Naive thymus-derived CD8-positive, alpha-beta T cell (primary cell): ENCODE measurements around the gene KNL1. TPM values are rescaled to one million over a fixed set of nuclear protein-coding genes. Genes with fewer than 3 reads are reported as not detected.
"Not testable (repeated sequence)": the region's sequence is repeated elsewhere in the genome, so short reads cannot be mapped to it uniquely, and the experiment has no call there.

ENCODE experiments used
- ATAC-seq, 2 donors: fragments of 150-1000 bp; cut with Tn5 transposase in 1 of 2; sonication (Bioruptor Pico), chemical (Tn5 transposase) in 1 of 2; 1 replicate in 1 of 2; 2 replicates in 1 of 2; pipeline ENCODE4 v1.10.0; 2021; ENCODE audit warnings: mild to moderate bottlenecking in 2 of 2, moderate library complexity in 2 of 2
- POLR2A ChIA-PET: fragments of 350-600 bp; sonication (Branson Sonifier 250); formaldehyde crosslinking; loops from one replicate; lab custom pipeline; 2021; ENCODE audit warnings: antibody characterized with exemption; lab: Charles Lee
- DNase-seq, 10 donors: peaks; one replicate each; pipeline versions ENCODE4 v3.0.0 to v3.0.0-alpha.2; 2020 to 2022
- H3K27ac Mint-ChIP-seq, 10 donors: one replicate each; pipeline ENCODE4 v1.8.0; 2020 to 2022; ENCODE audit warnings: mild to moderate bottlenecking in 10 of 10, mixed read lengths in 10 of 10, moderate library complexity in 4 of 10, inconsistent platforms in 1 of 10
- H3K27me3 Mint-ChIP-seq, 5 donors: one replicate each; pipeline ENCODE4 v1.8.0; 2021 to 2022; ENCODE audit warnings: mixed read lengths in 5 of 5
- H3K36me3 Mint-ChIP-seq, 3 donors: one replicate each; pipeline ENCODE4 v1.8.0; 2020 to 2022; ENCODE audit warnings: mixed read lengths in 3 of 3, mild to moderate bottlenecking in 2 of 3, inconsistent platforms in 1 of 3
- H3K4me1 Mint-ChIP-seq, 4 donors: one replicate each; pipeline ENCODE4 v1.8.0; 2021 to 2022; ENCODE audit warnings: mixed read lengths in 4 of 4
- H3K4me3 Mint-ChIP-seq, 10 donors: one replicate each; pipeline ENCODE4 v1.8.0; 2020 to 2022; ENCODE audit warnings: mild to moderate bottlenecking in 10 of 10, mixed read lengths in 10 of 10, moderate library complexity in 6 of 10, inconsistent platforms in 1 of 10
- H3K9me3 Mint-ChIP-seq, 9 donors: one replicate each; pipeline ENCODE4 v1.8.0; 2020 to 2022; ENCODE audit warnings: mixed read lengths in 9 of 9, mild to moderate bottlenecking in 3 of 9, inconsistent platforms in 1 of 9, moderate library complexity in 1 of 9
- polyA plus RNA-seq, 3 donors: library from polyadenylated mRNA; unstranded; fragments of 300-500 nt; fragmentation: Illumina TruSeq; gene quantifications; one replicate each; pipeline ENCODE4 v1.2.3, GENCODE V29; 2021
- total RNA-seq, 8 experiments: library from RNA in 2 of 8; stranded (reverse) in 2 of 8; gene quantifications; one replicate each; pipeline ENCODE4 v1.2.3 and lab custom pipeline; 2021 to 2026

Gene KNL1
- total and polyA plus RNA-seq, 5 experiments from 2014 or later = 0.03 to 0.21 (median 0.14) TPM; not detected in 2

DNA sequence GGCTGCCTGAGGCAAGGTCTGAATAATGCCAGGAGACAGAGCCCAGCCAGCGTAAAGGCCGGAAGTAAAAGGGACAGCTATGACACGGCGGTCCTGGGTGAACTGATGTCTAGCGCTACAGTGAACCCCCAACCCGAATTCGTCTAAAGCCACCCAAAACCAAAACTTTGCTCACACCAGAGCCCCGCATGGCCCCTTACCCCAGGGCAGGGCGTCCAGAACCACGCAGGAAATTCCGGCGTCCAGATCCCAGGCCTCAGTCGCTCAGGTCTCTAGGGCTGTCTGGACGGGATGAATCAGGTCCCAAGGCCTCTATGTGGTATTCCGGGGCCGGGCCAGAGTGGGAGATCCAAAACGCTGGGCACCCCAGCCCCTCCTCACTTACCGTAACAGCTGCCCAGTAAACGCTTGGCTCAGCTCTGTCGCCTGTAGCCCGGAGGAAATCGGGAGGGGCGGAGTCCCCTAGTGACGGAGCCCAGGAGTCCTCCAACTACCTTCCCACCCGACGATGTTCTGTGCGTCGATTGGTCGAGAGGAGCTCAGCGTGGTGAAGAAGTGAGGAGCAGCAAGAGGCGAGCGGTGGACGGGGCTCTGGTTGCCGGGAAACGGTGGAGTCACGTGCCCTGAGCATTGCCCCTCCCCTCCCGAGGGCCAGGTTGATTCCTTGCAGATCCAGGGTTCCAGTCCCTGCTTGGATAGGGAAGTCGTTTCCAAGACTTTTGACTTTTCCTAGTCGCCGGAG is 29.3 kb upstream of the KNL1 start, which contains the start of gene CCDC32:
Gene CCDC32, minus strand, starts transcription at position 452 of the 742 bp plus-strand sequence. CDS start 2,027 bp downstream, outside the sequence.
- peaks cover 0 to 13% (median 8%) of the 10 kb centered on the region in 3 donors for H3K36me3 Mint-ChIP-seq
- H3K4me3 Mint-ChIP-seq = peak within 1 kb of the TSS; percentile 83 to 98 (median 96)
- H3K4me1 Mint-ChIP-seq = peaks cover 13 to 73% (median 54%) of the 10 kb centered on the region in 4 donors
- peaks cover 0 to 2% (median 0%) of the 10 kb centered on the region in 5 donors for H3K27me3 Mint-ChIP-seq
- H3K27ac Mint-ChIP-seq = peak within 1 kb of the TSS; percentile 90 to 99 (median 97)
- POLR2A ChIA-PET = interaction anchor here (0.5 to 1.6 kb wide), 7 partner anchors 25 to 347 kb away, joined by 3 to 7 read pairs (median 3); partner anchors contain the start of genes BAHD1, PLCB2 and RAD51
- DNase-seq = peak; percentile 84 to 97 (median 94)
- ATAC-seq = peak; percentile 89 to 92
- no peaks in the 10 kb centered on the region for H3K9me3 Mint-ChIP-seq

DNA sequence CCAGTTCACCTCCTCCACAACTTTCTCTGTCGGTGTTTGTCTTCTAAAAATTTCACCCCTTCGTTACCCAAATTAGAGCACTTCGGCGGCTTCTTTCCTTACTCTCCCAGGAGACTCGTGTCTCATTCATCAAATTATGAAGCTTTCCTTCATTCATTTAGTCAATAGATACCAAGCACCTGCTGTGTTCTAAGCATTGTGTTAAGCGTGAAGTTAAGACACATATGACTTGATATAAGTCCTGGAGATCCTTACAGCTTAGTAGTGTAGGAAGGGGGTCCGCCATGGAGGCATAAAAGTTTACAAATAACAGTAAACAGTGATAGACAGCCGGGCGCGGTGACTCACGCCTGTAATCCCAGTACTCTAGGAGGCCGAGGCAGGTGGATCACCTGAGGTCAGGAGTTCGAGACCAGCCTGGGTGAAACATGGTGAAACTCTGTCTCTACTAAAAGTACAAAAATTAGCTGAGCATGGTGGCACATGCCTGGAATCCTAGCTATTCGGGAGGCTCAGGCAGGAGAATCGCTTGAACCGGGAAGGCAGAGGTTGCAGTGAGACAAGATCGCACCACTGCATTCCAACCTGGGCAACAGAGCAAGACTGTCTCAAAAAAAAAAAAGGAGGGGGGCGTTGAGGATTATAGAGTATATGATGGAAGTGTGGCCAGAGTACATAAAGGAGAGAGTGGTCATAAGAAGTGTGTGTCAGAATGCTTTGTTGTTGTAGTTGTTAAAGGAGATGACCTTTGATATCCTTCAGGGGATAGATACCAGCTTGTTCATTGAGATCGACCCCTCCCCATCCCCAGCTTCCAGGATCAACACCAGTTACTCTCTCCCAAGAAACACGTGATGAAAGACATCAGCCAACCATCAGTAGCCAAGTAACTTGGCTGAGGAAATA is 28.5 kb upstream of the KNL1 start:
- no peak for ATAC-seq
- Mint-ChIP-seq H3K36me3 (peaks cover 0 to 11% (median 5%) of the 10 kb centered on the region in 3 donors), H3K27me3 (peaks cover 0 to 2% (median 0%) of the 10 kb centered on the region in 5 donors), H3K4me3 (peak overlapping the region; percentile 83 to 98 (median 96)), H3K9me3 (no peaks in the 10 kb centered on the region), H3K27ac (peak overlapping the region; percentile 90 to 99 (median 97)), H3K4me1 (peaks cover 14 to 74% (median 56%) of the 10 kb centered on the region in 4 donors)
- no peak for DNase-seq
- POLR2A ChIA-PET = interaction anchor here (0.5 to 1.6 kb wide), 8 partner anchors 25 to 551 kb away, joined by 3 to 7 read pairs (median 4); partner anchors contain the start of genes BAHD1, PLCB2 and RAD51

DNA sequence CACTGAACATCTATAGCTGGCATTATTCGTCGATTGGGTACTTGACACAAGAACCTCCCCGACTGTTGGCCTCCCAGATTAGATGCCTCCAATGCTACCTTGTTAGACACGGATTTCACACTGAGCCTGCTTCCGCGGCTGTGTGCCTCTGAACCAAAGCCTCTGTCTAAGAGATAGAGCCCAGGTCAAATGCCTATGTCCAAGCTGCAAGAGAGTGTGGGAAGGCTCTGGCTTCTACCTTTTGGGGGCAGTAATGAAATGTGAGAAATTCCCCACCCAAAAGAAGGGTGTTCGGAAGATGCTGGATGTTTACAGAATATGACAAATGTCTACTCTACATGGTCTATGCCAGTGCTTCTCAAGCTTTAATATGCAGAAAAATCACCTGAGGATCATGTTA is 26.9 kb upstream of the KNL1 start:
- Mint-ChIP-seq H3K9me3 (no peaks in the 10 kb centered on the region), H3K27me3 (peaks cover 0 to 2% (median 0%) of the 10 kb centered on the region in 5 donors), H3K36me3 (peaks cover 0 to 16% (median 0%) of the 10 kb centered on the region in 3 donors), H3K4me3 (peak overlapping the region in 7 of 10 donors; percentile 14 to 56 (median 25)), H3K27ac (peak overlapping the region in 5 of 10 donors; percentile 33 to 60 (median 53)), H3K4me1 (peaks cover 13 to 69% (median 54%) of the 10 kb centered on the region in 4 donors)
- DNase-seq (no peak), ATAC-seq (no peak)
- POLR2A ChIA-PET = no interaction called here

GRCh38 chr15:40569129-40569953 is 24.7 kb upstream of the KNL1 start, which contains the start of gene RPUSD2:
TSS of gene RPUSD2 (plus strand) at chr15:40569299. CDS start at chr15:40569338, 39 bp downstream.
- POLR2A ChIA-PET = interaction anchor here (0.6 to 1.8 kb wide), 16 partner anchors 8 to 763 kb away, joined by 3 to 13 read pairs (median 3); partner anchors contain the start of genes DNAJC17, INO80, KNL1 and NUSAP1
- peaks cover 12 to 54% (median 48%) of the 10 kb centered on the region in 4 donors for H3K4me1 Mint-ChIP-seq
- peak within 1 kb of the TSS; percentile 94 to 99 (median 98) for H3K4me3 Mint-ChIP-seq
- ATAC-seq (peak; percentile 66 to 69), DNase-seq (peak; percentile 85 to 96 (median 92))
- peaks cover 0 to 2% (median 0%) of the 10 kb centered on the region in 5 donors for H3K27me3 Mint-ChIP-seq
- H3K36me3 Mint-ChIP-seq = peaks cover 0 to 34% (median 8%) of the 10 kb centered on the region in 3 donors
- peak within 1 kb of the TSS; percentile 97 to 100 (median 99) for H3K27ac Mint-ChIP-seq
- H3K9me3 Mint-ChIP-seq = no peaks in the 10 kb centered on the region

DNA sequence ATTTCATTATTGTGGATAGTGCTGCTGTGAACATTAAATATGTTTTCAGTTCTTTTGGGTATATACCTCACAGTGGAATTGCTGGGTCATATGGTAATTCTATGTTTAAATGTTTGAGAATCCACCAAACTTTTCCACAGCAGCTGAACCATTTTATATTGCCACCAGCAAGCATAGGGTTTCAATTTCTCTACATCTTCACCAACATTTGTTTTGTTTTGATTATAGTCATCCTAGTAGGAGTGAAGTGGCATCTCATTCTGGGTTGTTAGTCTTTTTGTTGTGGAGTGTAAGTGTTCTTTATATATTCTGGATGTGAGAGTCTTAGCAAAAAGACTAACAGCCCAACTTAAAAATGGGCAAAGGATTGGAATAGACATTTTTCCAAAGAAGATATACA is 18.9 kb upstream of the KNL1 start:
- Mint-ChIP-seq H3K4me1 (peaks cover 5 to 32% (median 19%) of the 10 kb centered on the region in 4 donors), H3K27me3 (no peaks in the 10 kb centered on the region), H3K36me3 (peaks cover 0 to 50% (median 11%) of the 10 kb centered on the region in 3 donors), H3K9me3 (no peaks in the 10 kb centered on the region), H3K4me3 (no peak overlapping the region), H3K27ac (peak overlapping the region in 2 of 10 donors; percentile 12 to 24)
- DNase-seq (no peak), ATAC-seq (no peak)
- POLR2A ChIA-PET = no interaction called here

DNA sequence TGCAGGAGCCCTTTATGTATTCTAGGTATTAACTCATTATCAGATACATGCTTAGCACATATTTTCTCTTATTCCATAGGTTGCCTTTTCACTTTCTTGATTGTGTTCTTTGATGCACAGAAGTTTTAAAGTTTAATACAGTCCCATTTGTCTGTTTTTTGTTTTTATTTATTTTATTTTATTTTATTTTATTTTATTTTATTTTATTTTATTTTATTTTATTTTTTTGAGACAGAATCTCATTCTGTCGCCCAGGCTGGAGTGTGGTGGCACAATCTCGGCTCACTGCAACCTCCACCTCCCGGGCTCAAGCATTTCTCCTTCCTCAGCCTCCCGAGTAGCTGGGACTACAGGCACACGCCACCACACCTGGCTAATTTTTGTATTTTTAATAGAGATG is 17.1 kb upstream of the KNL1 start:
- H3K4me3 Mint-ChIP-seq, H3K27ac Mint-ChIP-seq, H3K9me3 Mint-ChIP-seq, ATAC-seq, DNase-seq, H3K27me3 Mint-ChIP-seq: not testable (repeated sequence)
- Mint-ChIP-seq H3K4me1 (peaks cover 3 to 17% (median 6%) of the 10 kb centered on the region in 4 donors), H3K36me3 (peaks cover 0 to 39% (median 11%) of the 10 kb centered on the region in 3 donors)
- POLR2A ChIA-PET = interaction anchor here (1.2 kb wide), 1 partner anchor 8 kb away, joined by 5 read pairs; the partner anchor contains the start of gene RPUSD2

DNA sequence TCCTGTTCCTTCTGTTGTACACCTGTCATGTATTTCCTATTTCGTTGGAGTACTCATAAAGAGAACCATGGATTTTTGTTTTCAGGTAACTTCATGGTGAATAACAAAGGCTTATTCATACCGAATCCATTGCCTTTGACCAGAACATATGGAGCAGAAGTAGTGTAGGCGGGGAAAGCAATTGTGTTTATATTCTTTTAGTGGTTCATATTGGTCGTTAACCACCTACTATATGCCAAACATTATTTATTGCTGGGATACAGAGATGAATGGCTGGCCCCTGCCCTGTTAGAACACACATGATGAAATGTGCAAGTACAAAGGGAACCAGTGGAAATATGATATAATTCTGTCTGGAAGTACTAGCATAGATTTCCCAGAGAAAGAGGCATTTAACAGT is 15.2 kb upstream of the KNL1 start:
- Mint-ChIP-seq H3K27me3 (no peaks in the 10 kb centered on the region), H3K9me3 (no peaks in the 10 kb centered on the region), H3K4me3 (no peak overlapping the region), H3K27ac (peak overlapping the region in 1 of 10 donors; percentile 32), H3K36me3 (peaks cover 0 to 20% (median 3%) of the 10 kb centered on the region in 3 donors), H3K4me1 (peaks cover 0 to 5% (median under 1%) of the 10 kb centered on the region in 4 donors)
- POLR2A ChIA-PET = no interaction called here
- ATAC-seq = no peak
- DNase-seq = no peak

DNA sequence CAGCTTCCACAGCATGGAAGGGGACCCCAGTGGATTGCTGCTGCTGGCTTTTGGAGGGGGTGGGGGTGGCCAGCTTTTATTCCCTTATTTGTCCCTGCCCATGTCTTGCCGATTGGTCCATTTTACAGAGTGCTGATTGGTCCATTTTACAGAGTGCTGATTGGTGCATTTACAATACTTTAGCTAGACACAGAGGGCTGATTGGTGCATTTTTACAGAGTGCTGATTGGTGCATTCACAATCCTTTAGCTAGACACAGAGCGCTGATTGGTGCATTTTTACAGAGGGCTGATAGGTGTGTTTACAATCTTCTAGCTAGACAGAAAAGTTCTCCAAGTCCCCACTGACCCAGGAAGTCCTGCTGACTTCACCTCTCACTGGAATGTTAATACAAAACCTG is 12.3 kb upstream of the KNL1 start:
- DNase-seq, H3K36me3 Mint-ChIP-seq, H3K27ac Mint-ChIP-seq, H3K4me1 Mint-ChIP-seq, H3K27me3 Mint-ChIP-seq, H3K4me3 Mint-ChIP-seq, H3K9me3 Mint-ChIP-seq, ATAC-seq, POLR2A ChIA-PET: not testable (repeated sequence)

GRCh38 chr15:40582726-40583246 is 11.3 kb upstream of the KNL1 start:
- ATAC-seq = peak in 1 of 2 donors; percentile 23
- POLR2A ChIA-PET = no interaction called here
- peak overlapping the region in 5 of 10 donors; percentile 11 to 62 (median 41) for H3K4me3 Mint-ChIP-seq

GRCh38 chr15:40584191-40584590 is 9.9 kb upstream of the KNL1 start:
- Mint-ChIP-seq H3K4me1 (no peaks in the 10 kb centered on the region), H3K36me3 (no peaks in the 10 kb centered on the region), H3K27me3 (peaks cover 0 to 3% (median 0%) of the 10 kb centered on the region in 5 donors), H3K9me3 (no peaks in the 10 kb centered on the region), H3K27ac (peak overlapping the region in 1 of 10 donors; percentile 21), H3K4me3 (no peak overlapping the region)
- ATAC-seq (no peak), DNase-seq (no peak)
- POLR2A ChIA-PET = interaction anchor here (0.7 kb wide), 1 partner anchor 1081 kb away, joined by 4 read pairs; no protein-coding TSS in a partner anchor

More at GRCh38 chr15:40582726-40583246, 11.3 kb upstream of the KNL1 start:
- H3K4me1 Mint-ChIP-seq = no peaks in the 10 kb centered on the region
- no peaks in the 10 kb centered on the region for H3K36me3 Mint-ChIP-seq
- H3K27ac Mint-ChIP-seq = peak overlapping the region in 1 of 10 donors; percentile 49
- no peaks in the 10 kb centered on the region for H3K9me3 Mint-ChIP-seq
- DNase-seq = no peak
- peaks cover 0 to 3% (median 0%) of the 10 kb centered on the region in 5 donors for H3K27me3 Mint-ChIP-seq

GRCh38 chr15:40590667-40591050 is 3.4 kb upstream of the KNL1 start:
- Mint-ChIP-seq H3K4me1 (peaks cover 10 to 38% (median 23%) of the 10 kb centered on the region in 4 donors), H3K9me3 (peaks cover 0 to 2% (median 0%) of the 10 kb centered on the region in 9 donors), H3K27ac (peak overlapping the region in 3 of 10 donors; percentile 5 to 84 (median 61)), H3K4me3 (peak overlapping the region in 9 of 10 donors; percentile 77 to 88 (median 84)), H3K36me3 (no peaks in the 10 kb centered on the region), H3K27me3 (peaks cover 6 to 12% (median 7%) of the 10 kb centered on the region in 5 donors)
- ATAC-seq = no peak
- POLR2A ChIA-PET = interaction anchor here (0.7 kb wide), 1 partner anchor 25 kb away, joined by 4 read pairs; no protein-coding TSS in a partner anchor
- DNase-seq = no peak
